Stimulated activated CD4-positive, alpha-beta T cell treated with anti-CD3 and anti-CD28 coated beads, TNF-alpha, amount 100 ng/mL, for 48 hours (primary cell): ENCODE measurements around the gene A4GALT.
"Not testable (repeated sequence)": the region's sequence is repeated elsewhere in the genome, so short reads cannot be mapped to it uniquely, and the experiment has no call there.

Source experiments
- DNase-seq, 3 donors: peaks; one replicate each; pipeline ENCODE4 v3.0.0-alpha.2; 2020; ENCODE audit warnings: low read depth in 3 of 3

A4GALT gene, protein sequence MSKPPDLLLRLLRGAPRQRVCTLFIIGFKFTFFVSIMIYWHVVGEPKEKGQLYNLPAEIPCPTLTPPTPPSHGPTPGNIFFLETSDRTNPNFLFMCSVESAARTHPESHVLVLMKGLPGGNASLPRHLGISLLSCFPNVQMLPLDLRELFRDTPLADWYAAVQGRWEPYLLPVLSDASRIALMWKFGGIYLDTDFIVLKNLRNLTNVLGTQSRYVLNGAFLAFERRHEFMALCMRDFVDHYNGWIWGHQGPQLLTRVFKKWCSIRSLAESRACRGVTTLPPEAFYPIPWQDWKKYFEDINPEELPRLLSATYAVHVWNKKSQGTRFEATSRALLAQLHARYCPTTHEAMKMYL

DNA sequence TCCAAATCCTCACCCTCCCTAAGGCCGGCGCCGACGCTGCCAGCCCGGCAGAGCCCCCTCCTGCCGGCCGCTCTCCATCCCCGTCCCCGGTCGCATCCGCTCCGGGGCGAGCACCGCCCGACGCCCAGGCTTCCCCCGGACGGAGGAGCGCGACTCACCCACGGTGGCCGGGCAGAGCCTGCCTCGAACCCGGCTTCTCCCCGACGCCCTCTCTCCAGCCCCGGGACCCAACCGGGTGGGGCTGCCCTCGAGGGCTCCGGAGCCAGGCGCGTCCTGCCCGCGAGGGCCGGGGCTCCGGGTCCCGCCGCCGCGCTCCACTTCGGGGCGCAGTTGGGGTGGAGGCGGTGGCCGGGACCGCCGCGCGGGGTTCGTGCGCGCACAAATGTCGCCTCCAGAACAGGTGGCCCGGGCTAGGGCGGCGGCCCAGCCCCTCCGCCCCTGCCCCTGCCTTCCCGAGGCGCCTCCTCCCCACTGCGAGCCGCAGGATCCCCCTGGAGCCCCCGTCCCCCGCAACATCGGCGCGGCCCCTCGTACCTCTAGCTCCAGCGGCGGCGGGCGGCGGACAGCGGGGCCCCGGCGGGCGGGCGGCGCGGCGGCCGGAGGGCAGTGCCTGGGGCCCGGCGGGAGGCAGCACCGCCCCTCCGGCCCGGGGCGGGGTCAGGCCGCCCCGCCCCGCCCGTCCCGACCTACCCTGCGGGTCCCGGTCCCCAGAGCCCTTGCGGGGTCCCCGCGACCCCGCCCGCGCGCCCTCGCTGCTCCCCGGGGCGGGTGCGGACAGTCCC lies at the start of gene A4GALT:
A4GALT (minus strand) TSS at position 608 of the 782 bp plus-strand sequence. CDS start 26,919 bp downstream, outside the sequence.
- no peak for DNase-seq

DNA sequence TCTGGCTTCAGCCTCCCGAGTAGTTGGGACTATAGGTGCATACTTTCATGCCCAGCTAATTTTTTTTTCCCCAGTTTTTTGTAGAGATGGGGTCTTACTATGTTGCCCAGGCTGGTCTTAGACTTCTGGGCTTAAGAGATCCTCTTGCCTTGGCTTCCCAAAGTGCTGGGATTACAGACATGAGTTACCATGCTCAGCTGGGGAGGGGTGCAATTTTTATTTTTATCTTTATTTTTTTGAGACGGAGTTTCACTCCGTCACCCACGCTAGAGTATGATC lies 49.7 kb upstream of the A4GALT start:
- no peak for DNase-seq

DNA sequence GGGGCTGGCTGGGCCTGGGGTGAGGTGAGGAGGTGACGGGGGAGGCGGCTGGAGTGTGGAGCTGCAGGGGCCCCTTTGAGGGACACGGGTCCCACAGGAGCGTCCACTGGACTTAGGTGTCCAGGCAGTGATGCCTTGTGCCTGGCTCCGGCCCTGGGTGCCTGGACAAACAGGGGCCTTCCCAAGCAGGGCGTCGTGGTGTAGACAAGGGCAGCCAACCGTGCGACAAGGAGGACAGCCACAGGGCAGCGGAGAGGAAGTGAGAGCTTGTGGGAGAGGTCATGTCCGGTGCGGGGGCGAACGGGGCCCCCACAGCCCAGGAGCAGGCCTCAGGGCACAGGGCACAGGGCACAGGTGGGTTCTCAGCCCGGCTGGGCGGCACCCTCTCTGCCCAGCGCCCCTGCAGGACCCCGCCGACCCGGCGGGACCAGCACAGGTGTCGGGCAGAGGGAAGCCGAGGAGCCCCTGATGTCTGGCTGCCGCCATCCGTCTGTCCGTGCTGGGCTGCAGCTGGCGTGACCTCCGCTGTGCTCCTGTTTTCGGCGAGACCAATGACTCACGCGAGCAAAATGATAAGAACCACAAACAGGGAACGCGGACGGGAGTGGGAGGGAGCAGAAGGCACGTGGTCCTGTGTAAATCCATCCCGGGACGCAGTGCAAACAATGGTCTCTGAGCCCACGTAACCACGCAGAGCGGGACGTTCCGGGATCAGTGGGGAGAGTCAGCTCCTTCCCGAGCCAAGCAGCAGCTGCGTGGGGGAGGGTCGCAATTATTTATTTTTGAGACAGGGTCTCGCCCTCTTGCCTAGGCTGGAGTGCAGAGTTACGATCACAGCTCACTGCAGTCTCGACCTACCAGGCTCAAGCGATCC lies 49.1 kb upstream of the A4GALT start:
- no peak for DNase-seq

DNA sequence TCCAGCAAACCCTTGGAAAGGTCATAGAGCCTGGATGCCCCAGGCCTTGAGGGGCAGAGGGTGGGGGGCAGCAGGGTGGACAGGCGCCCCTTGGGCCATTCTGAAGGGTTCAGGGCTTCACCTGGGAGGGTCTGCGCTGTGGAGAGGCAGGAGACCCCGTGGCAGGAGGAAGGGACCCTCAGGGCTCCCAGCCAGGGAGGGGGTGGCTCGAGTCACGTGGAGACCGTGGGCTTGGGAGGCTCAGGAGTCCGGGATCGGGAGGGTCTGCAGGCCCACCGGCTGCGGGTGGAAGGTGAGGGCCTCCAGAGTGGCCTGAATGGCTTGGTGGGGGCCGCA lies 48.5 kb upstream of the A4GALT start:
- DNase-seq: no peak

DNA sequence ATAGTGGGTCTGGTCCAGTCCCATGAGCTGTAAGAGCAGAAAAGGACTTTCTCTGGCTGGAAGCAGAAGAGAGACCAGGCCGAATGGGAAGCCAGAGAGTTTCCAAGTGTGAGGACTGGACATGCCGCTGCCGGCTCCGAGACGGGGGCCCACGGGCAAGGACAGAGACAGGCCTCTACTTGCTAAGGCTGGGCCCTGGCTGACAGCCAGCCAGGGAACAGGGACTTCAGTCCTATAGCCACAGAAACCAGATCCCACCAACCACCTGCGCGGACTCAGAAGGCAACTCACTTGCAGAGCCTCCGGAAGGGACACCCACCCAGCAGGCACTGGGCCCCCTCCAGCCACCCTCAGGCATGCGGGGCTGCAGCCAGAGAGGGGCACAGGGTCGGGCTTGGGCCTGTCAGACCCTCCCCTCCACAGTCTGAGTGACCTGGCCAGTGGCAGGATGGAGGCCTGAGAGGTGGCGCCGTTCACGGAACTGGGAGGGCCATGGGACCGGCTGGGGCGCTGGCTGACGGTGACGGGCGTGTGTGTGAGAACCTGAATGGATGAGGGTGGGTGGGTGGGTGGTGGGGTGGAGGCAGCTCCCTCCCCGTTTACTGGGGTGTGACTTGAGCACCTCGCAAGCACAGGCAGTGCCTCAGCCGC lies 47.8 kb upstream of the A4GALT start:
- no peak for DNase-seq

DNA sequence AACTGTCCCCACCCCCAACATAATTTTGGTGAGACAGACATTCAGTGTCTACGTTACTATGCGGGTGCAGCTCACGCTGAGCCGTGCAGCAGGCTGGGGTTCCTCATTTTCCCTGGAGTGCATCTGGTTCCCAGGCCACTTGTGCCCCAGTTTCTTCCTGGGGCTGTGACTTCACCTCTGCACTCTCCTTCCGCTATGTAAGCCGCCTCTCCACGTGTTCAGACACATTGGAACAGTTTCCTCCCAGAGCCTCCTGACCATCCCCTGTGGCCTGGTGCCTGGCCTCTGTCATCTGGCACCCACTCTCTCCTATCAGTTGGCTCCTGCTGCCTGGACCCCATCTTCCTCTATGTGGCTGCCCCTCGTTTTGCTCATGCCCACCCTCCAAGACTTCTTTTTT lies 46.2 kb upstream of the A4GALT start:
- no peak for DNase-seq

DNA sequence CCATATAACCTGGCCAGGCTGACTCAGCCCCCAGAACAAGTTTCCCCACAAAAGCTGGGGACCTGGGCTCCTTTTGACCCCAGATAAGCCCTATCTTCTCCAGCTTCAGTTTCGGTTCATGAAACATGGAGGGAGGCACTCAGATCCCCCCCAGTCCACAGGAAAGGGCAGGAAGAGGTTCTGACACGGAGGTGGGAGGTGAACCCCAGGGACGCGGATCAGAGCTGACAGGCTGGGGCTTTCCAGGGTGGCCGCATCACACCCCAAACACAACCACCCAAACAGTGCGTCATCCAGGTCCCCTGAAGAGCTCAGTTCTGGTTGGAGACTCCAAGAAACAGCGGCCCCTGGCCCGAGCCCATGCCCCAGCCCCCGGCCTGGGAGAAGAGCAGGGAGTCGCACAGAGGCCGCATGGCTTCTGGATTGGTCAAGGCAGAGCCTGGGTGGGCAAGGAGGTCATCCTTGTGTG lies 44.3 kb upstream of the A4GALT start:
- no peak for DNase-seq

DNA sequence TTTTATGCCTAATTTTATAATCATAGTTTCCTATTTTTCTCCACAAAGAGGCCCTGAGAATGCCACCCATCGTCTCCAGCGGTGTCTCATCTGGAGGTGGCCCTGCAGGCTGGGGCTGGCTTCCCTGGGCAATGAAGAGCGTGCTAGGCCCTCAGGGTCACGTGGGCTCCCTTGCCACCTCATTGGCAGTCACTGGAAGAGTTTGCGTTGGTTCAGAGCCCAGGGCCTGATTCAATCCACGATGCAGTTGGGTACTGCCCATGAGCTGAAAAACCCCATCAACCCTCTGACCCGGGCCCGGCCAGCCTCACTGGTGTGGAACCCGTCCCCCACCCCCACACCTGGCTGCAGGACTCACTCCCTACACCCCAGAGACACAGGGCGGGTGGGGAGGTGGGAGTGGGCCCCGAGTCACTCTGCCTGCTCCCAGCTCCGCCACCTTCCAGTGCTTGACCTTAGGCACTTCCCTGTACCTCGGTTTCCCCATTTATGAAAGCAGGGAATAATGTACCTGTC lies 43.4 kb upstream of the A4GALT start:
- no peak for DNase-seq

DNA sequence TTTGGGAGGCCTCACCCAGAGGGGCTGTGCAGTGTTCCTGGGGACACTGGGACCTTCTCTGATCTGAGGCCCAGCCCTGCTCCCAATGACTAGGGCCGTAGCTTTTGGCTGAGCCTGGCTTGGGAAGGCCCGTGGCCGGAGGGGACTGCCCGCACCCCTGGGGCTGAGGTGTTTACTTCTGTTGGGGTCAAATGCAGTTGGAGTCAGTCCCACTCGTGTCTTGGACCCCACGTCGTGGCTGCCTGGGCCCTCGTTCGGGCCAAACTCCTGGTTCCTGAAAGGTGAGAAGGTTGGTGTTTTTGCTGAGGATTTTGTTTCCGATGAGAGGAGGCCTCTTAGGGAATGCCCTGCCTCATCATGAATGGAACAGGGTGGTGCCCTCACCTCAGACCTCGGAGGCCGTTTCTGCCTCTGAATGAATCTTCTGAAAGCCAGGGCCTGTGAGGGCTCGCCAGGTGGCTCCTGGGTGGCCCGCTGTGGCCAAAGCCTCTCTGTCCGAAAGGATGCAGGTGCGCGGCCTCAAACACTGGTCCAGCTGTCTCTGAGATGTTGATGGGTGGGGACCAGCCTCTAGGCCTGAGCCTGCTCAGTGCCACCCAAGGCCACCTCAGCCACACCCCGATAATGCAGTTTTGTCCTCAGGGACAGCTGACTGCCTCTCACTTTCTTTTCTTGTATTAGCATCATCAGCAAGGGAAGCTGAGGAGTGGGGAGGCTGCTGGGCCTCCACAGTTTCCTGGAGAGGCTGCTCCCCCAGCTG lies 40.3 kb upstream of the A4GALT start:
- no peak for DNase-seq

DNA sequence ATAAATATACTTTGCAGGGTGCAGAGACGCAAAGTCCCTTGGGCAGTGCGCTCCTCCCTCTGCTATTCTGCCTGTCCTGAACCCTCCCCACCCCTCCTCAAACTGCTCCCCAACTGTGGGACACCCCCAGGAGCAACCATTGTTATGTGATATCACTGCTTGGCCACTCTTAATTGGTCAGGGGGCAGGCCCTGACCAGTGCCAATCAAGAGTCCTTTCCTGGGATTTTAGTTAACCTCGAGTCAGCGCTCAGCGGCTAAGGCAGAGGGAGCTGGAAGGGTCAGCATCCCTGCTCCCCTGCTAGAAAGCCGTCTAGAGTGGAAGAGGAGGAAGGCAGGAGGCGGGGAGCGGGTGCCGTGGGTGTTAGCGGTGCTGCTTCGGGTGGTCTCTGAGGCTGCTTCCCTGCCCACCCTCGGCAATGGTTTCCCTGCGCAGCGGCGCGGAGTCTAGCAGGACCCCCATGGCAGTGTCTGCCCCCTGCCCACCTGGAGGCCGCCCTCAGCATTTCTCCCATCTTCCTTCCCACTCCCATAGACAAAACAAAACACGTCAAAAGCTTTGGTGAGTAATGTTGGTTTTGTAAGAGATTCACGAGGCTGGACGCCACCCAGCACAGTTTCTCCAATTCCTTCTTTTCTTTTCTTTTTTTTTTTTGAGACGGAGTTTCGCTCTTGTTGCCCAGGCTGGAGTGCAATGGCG lies 38.4 kb upstream of the A4GALT start:
- DNase-seq: no peak

DNA sequence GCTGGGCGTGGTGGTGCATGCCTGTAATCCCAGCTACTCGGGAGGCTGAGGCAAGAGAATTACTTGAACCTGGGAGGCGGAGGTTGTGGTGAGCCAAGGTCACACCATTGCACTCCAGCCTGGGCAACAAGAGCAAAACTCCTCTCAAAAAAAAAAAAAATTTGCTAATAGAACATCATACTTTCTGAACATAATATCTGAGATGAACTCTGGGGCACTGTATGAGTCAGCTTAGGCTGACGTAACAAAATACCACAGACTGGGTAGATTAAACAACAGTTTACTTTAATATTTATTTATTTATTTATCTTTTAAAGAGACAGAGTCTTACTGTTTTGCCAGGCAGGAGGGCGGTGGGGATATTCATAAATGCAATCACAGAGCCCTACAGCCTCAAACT lies 34.9 kb upstream of the A4GALT start:
- not testable (repeated sequence) for DNase-seq

DNA sequence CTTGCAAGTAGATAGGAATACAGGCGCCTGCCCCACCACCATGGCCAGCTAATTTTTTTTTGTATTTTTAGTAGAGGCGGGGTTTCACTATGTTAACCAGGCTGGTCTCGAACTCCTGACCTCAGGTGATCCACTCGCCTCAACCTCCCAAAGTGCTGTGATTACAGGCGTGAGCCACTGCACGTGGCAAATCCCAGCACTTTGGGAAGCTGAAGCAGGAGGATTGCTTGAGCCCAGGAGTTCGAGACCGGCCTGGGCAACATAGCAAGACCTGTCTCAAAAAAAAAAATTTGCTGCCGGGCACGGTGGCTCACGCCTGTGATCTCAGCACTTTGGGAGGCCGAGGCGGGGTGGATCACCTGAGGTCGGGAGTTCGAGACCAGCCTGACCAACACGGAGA lies 34.5 kb upstream of the A4GALT start:
- DNase-seq: not testable (repeated sequence)

DNA sequence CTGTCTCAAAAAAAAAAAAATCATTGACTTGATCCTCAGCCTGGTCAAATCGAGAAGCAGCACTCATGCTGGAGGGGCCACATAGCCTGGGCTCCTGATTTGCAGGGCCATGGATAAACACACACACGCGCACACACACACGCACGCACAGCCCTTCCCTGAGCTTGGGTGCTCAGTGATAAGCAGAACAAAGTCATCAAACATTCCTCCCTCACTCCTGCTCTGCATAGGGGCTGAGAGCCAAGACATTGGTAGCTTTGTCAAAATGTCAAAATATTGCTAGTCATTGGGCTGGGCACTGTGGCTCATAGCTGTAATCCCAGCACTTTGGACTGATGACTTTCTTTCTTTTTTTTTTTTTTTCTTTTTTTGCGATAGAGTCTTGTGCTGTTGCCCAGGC lies 34.0 kb upstream of the A4GALT start:
- DNase-seq: no peak

DNA sequence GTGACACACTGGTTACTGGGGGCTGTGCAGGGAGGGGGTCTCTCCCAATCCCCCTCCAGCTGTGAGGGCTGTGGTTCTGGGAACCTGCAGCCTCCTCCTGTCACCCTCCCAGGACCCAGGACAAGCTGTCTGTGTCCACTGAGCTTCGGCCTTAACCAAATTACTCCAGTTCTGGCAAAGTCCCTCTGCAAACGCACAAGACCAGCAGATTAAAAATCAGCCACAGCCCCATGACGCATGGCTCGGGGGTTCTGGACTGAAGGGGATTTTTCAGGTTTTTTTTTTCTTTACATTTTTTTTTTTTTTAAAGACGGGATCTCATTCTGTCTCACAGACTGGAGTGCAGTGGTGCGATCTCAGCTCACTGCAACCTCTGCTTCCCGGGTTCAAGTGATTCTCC lies 32.2 kb upstream of the A4GALT start:
- no peak for DNase-seq

DNA sequence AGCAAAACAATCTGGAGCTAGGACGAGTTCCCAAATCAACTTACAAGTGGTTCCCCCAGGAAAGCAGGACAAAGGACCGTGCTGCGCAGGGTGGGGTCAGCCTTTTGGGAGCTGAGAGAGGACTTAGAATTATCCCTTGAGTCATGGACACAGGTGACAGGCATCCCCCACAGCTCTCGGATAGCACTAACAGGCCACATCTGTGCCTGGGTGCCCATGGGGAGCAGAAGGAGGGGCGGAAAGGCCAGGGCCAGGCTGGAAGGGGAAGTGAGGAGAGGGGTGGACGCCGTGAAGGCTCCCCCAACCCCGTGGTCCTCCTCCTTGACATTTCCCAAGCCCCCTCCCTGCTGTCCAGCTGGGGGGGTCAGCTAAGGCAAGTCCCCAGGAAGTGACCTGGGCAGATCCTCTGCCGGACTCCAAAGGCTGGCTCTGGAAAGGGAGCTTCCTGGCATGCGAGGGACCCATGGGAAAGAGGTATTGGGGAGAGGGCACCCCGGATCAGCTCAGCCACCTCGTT lies 31.6 kb upstream of the A4GALT start:
- DNase-seq: no peak

DNA sequence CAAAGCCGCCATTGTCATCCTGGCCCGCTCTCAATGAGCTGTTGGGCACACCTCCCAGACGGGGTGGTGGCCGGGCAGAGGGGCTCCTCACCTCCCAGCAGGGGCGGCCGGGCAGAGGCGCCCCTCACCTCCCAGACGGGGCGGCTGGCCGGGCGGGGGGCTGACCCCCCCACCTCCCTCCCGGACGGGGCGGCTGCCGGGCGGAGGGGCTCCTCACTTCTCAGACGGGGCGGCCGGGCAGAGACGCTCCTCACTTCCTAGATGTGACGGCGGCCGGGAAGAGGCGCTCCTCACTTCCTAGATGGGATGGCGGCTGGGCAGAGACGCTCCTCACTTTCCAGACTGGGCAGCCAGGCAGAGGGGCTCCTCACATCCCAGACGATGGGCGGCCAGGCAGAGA lies 29.8 kb upstream of the A4GALT start:
- not testable (repeated sequence) for DNase-seq

DNA sequence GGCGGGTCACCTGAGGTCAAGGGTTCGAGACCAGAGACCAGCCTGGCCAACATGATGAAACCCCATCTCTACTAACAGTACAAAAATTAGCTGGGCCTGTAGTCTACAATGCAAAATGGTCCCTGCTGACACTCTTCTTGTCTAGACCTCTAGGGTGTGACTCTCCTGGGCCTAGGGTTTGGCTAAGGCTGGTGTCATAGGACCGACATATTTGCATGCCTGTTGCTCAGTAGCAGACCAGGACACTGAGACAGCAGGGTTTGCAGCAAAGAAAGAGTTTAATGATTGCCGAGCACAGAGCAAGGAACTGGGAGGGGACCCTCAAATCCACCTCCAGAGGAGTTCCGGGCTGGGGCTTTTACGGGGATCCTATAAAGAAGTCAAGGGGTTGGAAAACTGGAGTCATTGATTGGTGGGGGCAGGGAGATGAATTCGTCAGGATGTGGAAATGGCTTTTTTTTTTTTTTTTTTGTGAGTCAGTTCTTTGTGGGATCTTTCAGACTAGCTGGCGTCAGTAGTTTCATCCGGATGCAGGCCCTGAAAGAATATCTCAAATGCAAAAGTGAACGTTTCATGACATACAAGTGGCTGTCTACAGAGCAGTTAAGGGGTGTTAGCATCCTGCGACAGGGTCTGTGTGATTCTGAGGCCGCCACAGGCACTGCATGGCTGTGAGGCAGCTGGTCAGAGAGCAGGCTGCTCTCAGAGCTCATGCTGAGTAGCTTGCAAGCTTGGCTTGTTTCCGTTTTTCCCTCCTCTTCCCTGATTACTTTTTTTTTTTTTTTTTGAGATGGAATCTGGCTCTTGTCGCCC lies 27.2 kb upstream of the A4GALT start:
- DNase-seq: no peak

DNA sequence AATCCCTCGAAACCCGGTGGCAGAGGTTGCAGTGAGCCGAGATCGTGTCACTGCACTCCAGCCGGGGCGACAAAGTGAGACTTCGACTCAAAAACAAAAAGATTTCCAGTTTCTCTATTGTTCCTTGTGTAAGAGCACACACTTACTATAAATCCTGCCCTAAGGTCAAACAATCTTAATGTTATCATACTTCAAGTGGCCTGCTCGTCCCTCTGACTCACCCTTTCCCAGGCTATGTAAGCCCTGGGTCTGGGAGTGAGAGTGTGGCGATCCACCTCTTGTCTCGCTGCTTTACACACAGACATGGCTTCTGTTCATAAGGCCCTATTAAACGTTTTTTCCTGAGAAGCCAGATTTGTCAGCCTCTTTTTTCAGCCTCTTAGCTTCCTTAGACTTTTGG lies 24.4 kb upstream of the A4GALT start:
- DNase-seq: no peak

DNA sequence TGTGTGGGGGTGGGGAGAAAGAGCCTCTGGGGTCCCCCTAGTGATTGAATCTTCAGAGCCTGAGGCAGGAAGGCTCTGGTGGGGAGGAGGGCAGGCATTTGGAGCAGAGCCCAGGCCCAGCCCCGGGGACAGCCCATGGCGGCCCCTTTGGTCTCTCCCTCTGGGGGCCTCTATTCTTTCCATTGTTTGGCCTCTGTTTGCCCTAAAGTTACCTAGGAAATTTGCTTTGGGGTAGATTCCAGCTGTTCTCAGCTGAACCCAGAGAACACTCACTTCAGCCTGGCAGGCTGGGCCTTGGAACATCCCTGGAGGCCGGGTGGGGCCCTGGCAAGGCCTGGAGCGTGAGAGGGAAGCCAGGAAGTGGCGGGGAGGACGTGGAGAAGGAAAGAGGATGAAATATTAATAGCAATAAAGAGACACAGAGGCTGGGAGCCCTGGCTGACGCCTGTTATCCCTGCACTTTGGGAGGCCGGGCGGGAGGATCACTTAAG lies 22.9 kb upstream of the A4GALT start:
- DNase-seq: no peak
